GM12872 (cell line): ENCODE measurements around the gene ADGRV1.

Experiments used
- TF ChIP-seq, protein P1 (sequence below): IDR thresholded peaks from 3 replicates; pipeline ENCODE4 v1.5.1; 2011; ENCODE audit warnings: low read depth, mild to moderate bottlenecking, low read length, moderate library complexity; ENCODE audit not compliant: insufficient read depth

The ADGRV1 gene

DNA sequence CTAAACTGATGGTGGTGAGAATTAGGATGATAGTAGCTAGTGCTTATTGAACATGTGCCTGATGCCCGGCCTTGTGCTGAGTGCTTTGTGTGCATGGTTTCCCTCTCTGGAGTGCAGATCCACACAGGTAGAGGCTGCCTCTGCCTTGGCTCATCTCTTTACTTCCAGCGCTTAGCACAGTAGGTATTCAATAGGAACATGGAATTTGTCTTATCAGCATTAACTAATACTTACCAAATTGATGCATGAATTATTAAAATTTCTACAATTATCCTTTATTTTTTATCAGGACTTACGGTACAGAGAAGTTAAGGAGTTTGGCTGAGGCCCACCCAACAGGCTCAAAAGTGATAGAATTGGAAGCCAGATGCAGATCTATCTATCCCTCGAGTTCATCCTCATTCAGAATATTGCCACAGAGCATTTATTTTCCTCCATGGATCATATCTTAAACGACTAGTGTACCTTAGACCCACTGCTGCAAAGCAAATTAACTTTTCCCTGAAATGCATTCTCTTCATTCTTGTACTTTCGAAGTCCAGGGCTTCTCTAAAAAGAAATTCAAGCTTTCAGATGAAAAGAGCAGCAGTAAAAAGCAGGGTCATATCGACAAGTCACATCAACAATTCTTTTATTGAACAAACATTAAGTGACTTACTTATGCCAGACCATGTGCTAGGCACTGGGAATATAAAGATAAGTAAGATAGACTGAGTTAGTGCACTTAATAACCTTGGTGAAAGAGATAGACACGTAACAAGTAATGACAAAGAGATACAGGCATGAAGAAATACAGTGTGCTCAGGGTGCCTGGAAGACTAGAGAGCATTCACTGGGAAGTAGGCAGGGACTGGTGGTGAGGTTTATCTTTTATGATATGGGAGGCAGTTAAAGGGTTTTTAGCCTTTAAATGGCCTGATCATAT lies 534.5 kb downstream of the ADGRV1 start:
- TF ChIP-seq, protein P1, sequence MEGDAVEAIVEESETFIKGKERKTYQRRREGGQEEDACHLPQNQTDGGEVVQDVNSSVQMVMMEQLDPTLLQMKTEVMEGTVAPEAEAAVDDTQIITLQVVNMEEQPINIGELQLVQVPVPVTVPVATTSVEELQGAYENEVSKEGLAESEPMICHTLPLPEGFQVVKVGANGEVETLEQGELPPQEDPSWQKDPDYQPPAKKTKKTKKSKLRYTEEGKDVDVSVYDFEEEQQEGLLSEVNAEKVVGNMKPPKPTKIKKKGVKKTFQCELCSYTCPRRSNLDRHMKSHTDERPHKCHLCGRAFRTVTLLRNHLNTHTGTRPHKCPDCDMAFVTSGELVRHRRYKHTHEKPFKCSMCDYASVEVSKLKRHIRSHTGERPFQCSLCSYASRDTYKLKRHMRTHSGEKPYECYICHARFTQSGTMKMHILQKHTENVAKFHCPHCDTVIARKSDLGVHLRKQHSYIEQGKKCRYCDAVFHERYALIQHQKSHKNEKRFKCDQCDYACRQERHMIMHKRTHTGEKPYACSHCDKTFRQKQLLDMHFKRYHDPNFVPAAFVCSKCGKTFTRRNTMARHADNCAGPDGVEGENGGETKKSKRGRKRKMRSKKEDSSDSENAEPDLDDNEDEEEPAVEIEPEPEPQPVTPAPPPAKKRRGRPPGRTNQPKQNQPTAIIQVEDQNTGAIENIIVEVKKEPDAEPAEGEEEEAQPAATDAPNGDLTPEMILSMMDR: no peak

DNA sequence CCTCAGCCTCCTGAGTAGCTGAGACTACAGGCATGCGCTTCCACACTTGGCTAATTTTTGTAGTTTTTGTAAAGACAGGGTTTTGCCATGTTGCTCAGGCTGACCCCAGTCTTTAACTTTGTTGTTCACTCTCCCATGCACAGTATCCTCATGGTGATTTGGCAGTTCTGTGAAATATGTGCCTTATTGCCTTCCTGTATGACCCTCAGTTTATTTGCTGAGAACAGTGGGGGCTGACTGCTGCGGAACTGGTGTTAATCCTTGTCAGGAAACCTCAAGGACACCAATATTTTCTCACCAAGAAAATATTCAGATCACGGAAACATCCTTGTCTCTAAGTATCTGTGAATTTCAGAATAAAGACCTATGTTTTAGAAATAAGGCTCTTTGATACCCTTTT lies 536.7 kb downstream of the ADGRV1 start:
- TF ChIP-seq, protein P1: no peak

DNA sequence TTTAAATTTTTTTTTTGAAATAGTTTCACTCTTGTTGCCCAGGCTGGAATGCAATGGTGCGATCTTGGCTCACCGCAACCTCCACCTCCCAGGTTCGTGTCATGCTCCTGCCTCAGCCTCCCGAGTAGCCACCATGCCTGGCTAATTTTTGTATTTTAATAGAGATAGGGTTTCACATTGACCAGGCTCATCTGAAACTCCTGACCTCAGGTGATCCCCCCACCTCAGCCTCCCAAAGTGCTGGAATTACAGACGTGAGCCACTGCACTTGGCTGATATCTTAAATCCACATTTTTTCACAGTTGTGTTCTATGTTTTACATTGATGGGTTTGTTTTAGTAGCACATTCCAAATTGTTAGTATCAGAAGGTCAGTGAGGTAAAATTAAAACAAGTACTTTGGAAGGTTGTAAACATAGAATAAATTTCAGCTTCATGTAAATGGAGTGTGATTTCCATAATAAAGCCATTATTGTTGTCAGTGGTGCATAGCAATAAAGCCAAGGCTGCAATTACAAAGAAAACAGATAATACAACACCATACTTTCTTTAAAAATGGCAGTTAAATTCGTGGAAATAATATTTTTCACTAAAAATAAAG lies 537.3 kb downstream of the ADGRV1 start:
- TF ChIP-seq, protein P1: no peak

DNA sequence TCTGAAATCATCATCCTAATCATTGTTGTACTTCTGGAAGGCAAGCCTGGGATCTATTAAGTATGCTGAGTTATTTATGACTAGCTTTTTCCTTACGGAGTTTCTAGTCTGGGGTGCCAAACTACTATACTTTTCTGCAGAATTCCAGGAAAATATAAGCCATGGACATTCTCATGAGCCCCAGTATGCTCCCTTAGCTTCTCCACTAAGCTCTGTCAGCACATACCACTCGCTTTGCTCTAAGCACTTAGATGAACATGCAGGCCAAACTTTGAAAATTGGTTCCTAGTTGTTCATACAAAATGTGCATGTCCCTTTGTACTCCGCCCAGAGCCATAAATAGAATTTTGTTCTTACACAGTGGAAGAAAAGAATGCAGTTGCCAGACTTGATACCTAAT lies 539.9 kb downstream of the ADGRV1 start:
- TF ChIP-seq, protein P1: no peak

DNA sequence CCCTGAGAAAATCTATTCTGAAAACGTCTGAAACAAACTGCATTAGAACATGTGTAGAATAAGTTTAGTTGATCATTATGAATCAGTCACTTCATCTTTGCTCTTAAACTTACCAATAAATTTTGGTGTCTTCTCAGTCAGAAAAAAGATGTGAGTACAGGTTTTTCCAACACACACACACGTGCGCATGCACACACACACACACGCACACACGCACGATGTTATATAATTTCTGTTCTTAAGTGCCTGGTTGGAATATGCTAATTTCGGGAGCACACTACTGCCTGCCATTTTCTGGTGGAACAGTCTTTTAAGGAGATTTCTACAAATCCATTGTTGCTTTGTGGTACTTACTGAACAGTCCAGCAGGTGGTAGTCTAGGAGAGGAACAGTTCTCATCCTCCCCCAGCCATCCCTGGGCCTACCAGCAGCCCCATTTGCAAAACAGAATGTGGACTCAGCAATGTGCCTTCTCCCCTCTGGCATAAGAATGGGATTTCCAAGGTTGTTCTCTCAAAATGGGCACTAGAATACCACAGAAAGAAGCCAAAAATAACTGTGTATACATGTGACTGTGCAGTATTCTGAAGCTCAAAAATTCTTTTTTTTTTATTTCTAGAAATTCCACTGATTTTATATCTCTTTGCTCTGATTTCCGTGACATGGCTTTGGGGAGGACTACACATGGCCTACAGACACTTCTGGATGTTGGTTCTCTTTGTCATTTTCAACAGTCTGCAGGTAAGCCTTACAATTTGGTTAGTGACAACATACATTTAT lies 543.2 kb downstream of the ADGRV1 start:
- TF ChIP-seq, protein P1: peak; percentile 73

DNA sequence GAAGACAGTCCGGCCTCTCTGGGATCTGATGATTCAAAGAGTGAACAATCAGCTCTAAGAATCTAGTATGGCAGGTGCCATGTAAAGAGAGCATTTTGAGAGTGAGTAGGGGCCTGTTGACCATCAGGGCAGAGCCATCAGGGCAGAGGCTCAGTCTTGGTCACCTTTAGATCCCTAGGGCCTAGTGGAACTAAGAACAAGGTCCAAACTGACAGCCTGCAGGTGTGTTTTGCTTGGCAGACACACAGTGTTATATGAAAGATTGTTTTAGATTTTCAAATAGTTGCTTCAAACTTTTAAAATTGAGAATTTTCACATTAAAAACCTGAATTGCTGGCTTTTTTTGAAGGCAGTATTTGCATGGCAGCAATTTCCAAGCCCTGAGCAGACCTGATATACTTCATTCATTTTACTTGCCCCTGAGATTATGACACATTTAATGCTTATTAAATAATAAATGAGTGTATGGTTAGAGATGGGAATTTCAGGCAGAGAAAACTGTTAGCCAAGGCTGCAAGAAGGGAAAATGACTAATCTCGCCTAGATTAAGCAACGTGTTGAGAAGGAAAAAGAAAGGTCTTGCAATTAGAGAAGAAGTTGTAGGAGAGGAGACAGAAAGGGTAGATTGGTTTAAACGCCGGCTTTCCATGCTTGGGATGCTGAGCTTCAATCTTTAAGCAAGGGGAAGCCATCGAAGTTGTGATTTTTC lies 544.9 kb downstream of the ADGRV1 start:
- TF ChIP-seq, protein P1: no peak

DNA sequence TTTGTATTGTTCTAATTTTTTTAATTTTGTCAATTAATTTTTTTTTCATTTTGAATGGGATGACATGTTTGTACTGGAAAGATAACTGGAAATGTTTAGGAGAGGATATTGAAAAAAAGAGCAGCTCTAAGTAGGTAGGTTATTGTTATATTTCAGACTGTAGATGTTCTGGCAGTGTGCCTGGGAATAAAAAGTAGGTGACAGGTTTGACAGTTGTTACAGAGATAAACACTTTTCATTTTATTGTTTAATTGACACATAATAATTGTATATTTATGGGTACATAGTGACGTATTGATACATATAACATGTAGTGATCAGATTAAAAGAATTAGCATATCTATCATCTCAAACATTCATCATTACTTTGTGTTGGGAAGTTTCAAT lies 545.5 kb downstream of the ADGRV1 start:
- TF ChIP-seq, protein P1: no peak
